ENCODE results near the gene MAP4K4.

Gene MAP4K4

GRCh38 chr2:101790416-101790815 is 92.9 kb downstream of the MAP4K4 start:
- Histone ChIP-seq H3F3A (ENCODE audit: insufficient read depth) (no peaks in the 10 kb centered on the region; the same call in 1 of the 2 replicates), H3K79me2 (ENCODE audit: insufficient read depth, low read length) (peaks cover 91% of the 10 kb centered on the region)

GRCh38 chr2:101790857-101791256 is 93.3 kb downstream of the MAP4K4 start:
- no peaks in the 10 kb centered on the region for H3K9me3 ChIP-seq (ENCODE audit: insufficient read depth, low read length)
- H3K4me3 ChIP-seq (ENCODE audit: insufficient read depth, low read length, poor library complexity, severe bottlenecking) = no peak overlapping the region
- H3K9ac ChIP-seq (ENCODE audit: low read length) = no peak overlapping the region
- no peak overlapping the region for H2AFZ ChIP-seq (ENCODE audit: low read depth, low read length, severe bottlenecking)
- H3K4me2 ChIP-seq (ENCODE audit: low read depth, low read length, poor library complexity, severe bottlenecking) = no peak overlapping the region
- H3K27ac ChIP-seq (ENCODE audit: low read depth, low read length) = no peak overlapping the region
- H4K20me1 ChIP-seq (ENCODE audit: low read depth, low read length) = peaks cover 19% of the 10 kb centered on the region; the same call in 1 of the 2 replicates
- H3F3A ChIP-seq (ENCODE audit: insufficient read depth) = no peaks in the 10 kb centered on the region; the same call in 1 of the 2 replicates
- no peaks in the 10 kb centered on the region for H3K27me3 ChIP-seq (ENCODE audit: low read length)
- no peaks in the 10 kb centered on the region for H3K9me2 ChIP-seq (replicated peaks; ENCODE audit: insufficient read depth, low read length)
- peaks cover 93% of the 10 kb centered on the region for H3K79me2 ChIP-seq (ENCODE audit: insufficient read depth, low read length)
- TF ChIP-seq, protein P1, sequence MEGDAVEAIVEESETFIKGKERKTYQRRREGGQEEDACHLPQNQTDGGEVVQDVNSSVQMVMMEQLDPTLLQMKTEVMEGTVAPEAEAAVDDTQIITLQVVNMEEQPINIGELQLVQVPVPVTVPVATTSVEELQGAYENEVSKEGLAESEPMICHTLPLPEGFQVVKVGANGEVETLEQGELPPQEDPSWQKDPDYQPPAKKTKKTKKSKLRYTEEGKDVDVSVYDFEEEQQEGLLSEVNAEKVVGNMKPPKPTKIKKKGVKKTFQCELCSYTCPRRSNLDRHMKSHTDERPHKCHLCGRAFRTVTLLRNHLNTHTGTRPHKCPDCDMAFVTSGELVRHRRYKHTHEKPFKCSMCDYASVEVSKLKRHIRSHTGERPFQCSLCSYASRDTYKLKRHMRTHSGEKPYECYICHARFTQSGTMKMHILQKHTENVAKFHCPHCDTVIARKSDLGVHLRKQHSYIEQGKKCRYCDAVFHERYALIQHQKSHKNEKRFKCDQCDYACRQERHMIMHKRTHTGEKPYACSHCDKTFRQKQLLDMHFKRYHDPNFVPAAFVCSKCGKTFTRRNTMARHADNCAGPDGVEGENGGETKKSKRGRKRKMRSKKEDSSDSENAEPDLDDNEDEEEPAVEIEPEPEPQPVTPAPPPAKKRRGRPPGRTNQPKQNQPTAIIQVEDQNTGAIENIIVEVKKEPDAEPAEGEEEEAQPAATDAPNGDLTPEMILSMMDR (IDR thresholded peaks at IDR 0.05; ENCODE audit: insufficient read depth, low read length, poor library complexity, severe bottlenecking) = no peak
- TF ChIP-seq EZH2phosphoT487 (conservative IDR thresholded peaks at IDR 0.05; ENCODE audit: low read length) = no peak
- H3K36me3 ChIP-seq (ENCODE audit: low read length) = peaks cover 6% of the 10 kb centered on the region; the same call in 1 of the 2 replicates

More at GRCh38 chr2:101790416-101790815, 92.9 kb downstream of the MAP4K4 start:
- H3K4me2 ChIP-seq (ENCODE audit: low read depth, low read length, poor library complexity, severe bottlenecking) = no peak overlapping the region
- H3K27ac ChIP-seq (ENCODE audit: low read depth, low read length) = no peak overlapping the region
- H3K27me3 ChIP-seq (ENCODE audit: low read length) = no peaks in the 10 kb centered on the region
- H3K9ac ChIP-seq (ENCODE audit: low read length) = no peak overlapping the region
- TF ChIP-seq EZH2phosphoT487 (conservative IDR thresholded peaks at IDR 0.05; ENCODE audit: low read length) = no peak
- TF ChIP-seq, protein P1 (IDR thresholded peaks at IDR 0.05; ENCODE audit: insufficient read depth, low read length, poor library complexity, severe bottlenecking) = no peak
- no peak overlapping the region for H2AFZ ChIP-seq (ENCODE audit: low read depth, low read length, severe bottlenecking)
- H4K20me1 ChIP-seq (ENCODE audit: low read depth, low read length) = peaks cover 19% of the 10 kb centered on the region; the same call in 1 of the 2 replicates
- peaks cover 6% of the 10 kb centered on the region; the same call in 1 of the 2 replicates for H3K36me3 ChIP-seq (ENCODE audit: low read length)
- no peak overlapping the region for H3K4me3 ChIP-seq (ENCODE audit: insufficient read depth, low read length, poor library complexity, severe bottlenecking)
- H3K9me3 ChIP-seq (ENCODE audit: insufficient read depth, low read length) = no peaks in the 10 kb centered on the region
- no peaks in the 10 kb centered on the region for H3K9me2 ChIP-seq (replicated peaks; ENCODE audit: insufficient read depth, low read length)

- Histone ChIP-seq H3K9ac (ENCODE audit: low read length) (no peak overlapping the region), H3K9me3 (ENCODE audit: insufficient read depth, low read length) (no peaks in the 10 kb centered on the region), H3K4me2 (ENCODE audit: low read depth, low read length, poor library complexity, severe bottlenecking) (no peak overlapping the region), H3K4me3 (ENCODE audit: insufficient read depth, low read length, poor library complexity, severe bottlenecking) (no peak overlapping the region), H3K27ac (ENCODE audit: low read depth, low read length) (no peak overlapping the region), H3K9me2 (replicated peaks; ENCODE audit: insufficient read depth, low read length) (no peaks in the 10 kb centered on the region), H3F3A (ENCODE audit: insufficient read depth) (no peaks in the 10 kb centered on the region; the same call in 1 of the 2 replicates), H3K79me2 (ENCODE audit: insufficient read depth, low read length) (peaks cover 93% of the 10 kb centered on the region), H2AFZ (ENCODE audit: low read depth, low read length, severe bottlenecking) (no peak overlapping the region), H4K20me1 (ENCODE audit: low read depth, low read length) (peaks cover 16% of the 10 kb centered on the region; the same call in 1 of the 2 replicates), H3K36me3 (ENCODE audit: low read length) (peaks cover 6% of the 10 kb centered on the region; the same call in 1 of the 2 replicates), H3K27me3 (ENCODE audit: low read length) (no peaks in the 10 kb centered on the region)
- TF ChIP-seq, protein P1 (IDR thresholded peaks at IDR 0.05; ENCODE audit: insufficient read depth, low read length, poor library complexity, severe bottlenecking) = no peak
- no peak for TF ChIP-seq EZH2phosphoT487 (conservative IDR thresholded peaks at IDR 0.05; ENCODE audit: low read length)
These were observed 94.7 kb downstream of the MAP4K4 start for GRCh38 chr2:101792208-101792607.
